Naive thymus-derived CD4-positive, alpha-beta T cell (primary cell): ENCODE results near the gene C11orf68. TPM values are rescaled to one million over a fixed set of nuclear protein-coding genes. Genes with fewer than 3 reads are reported as not detected.

ENCODE experiments used
- ATAC-seq: fragments of 150-1000 bp; cut with Tn5 transposase; 2 replicates; pipeline ENCODE4 v1.10.0; 2021; ENCODE audit warnings: mild to moderate bottlenecking, moderate library complexity
- CTCF ChIA-PET: fragments of 350-600 bp; sonication (Branson Sonifier 250); formaldehyde crosslinking; loops from one replicate; lab custom pipeline; 2021; ENCODE audit warnings: antibody characterized with exemption; lab: Charles Lee
- POLR2A ChIA-PET: fragments of 350-600 bp; sonication (Branson Sonifier 250); formaldehyde crosslinking; loops from one replicate; lab custom pipeline; 2021; ENCODE audit warnings: antibody characterized with exemption, inconsistent platforms; lab: Charles Lee
- DNase-seq, 9 donors: peaks; one replicate each; pipeline versions ENCODE4 v3.0.0 to v3.0.0-alpha.2; 2020 to 2022; ENCODE audit warnings: mixed read lengths in 1 of 9
- H3K27ac ChIP-seq: one replicate; pipeline ENCODE4 v1.7.0; 2013; ENCODE audit warnings: mild to moderate bottlenecking, low read depth, low read length, moderate library complexity
- H3K27me3 ChIP-seq, 2 donors: one replicate each; pipeline ENCODE4 v1.7.0; 2013; ENCODE audit warnings: low read length in 2 of 2, mild to moderate bottlenecking in 2 of 2, moderate library complexity in 2 of 2; ENCODE audit not compliant: control insufficient read depth in 2 of 2, insufficient read depth in 2 of 2
- H3K36me3 ChIP-seq, 3 experiments: 1 replicate in 2 of 3; 2 replicates in 1 of 3; pipeline ENCODE4 v1.7.0; 2013; ENCODE audit warnings: low read length in 3 of 3, mild to moderate bottlenecking in 3 of 3, moderate library complexity in 1 of 3; ENCODE audit not compliant: insufficient read depth in 3 of 3, control insufficient read depth in 2 of 3
- H3K4me1 ChIP-seq, 2 donors: one replicate each; pipeline ENCODE4 v1.7.0; 2013; ENCODE audit warnings: low read length in 2 of 2, mild to moderate bottlenecking in 2 of 2, moderate library complexity in 1 of 2; ENCODE audit not compliant: control insufficient read depth in 2 of 2, insufficient read depth in 2 of 2
- H3K4me3 ChIP-seq: 2 replicates; pipeline ENCODE4 v1.7.0; 2013; ENCODE audit warnings: mild to moderate bottlenecking, low read length
- H3K9me3 ChIP-seq, 3 experiments: 1 replicate in 2 of 3; 2 replicates in 1 of 3; pipeline ENCODE4 v1.7.0; 2013; ENCODE audit warnings: low read length in 3 of 3; ENCODE audit not compliant: control insufficient read depth in 2 of 3
- H3K27ac Mint-ChIP-seq, 9 donors: one replicate each; pipeline ENCODE4 v1.8.0; 2020 to 2022; ENCODE audit warnings: mixed read lengths in 9 of 9, mild to moderate bottlenecking in 8 of 9, moderate library complexity in 5 of 9, inconsistent platforms in 2 of 9
- H3K27me3 Mint-ChIP-seq, 5 donors: one replicate each; pipeline ENCODE4 v1.8.0; 2021 to 2022; ENCODE audit warnings: mixed read lengths in 5 of 5, mild to moderate bottlenecking in 1 of 5
- H3K36me3 Mint-ChIP-seq, 5 donors: one replicate each; pipeline ENCODE4 v1.8.0; 2020 to 2022; ENCODE audit warnings: mixed read lengths in 5 of 5, mild to moderate bottlenecking in 3 of 5, inconsistent platforms in 1 of 5
- H3K4me1 Mint-ChIP-seq, 7 donors: one replicate each; pipeline ENCODE4 v1.8.0; 2020 to 2022; ENCODE audit warnings: mixed read lengths in 7 of 7, mild to moderate bottlenecking in 3 of 7, inconsistent platforms in 1 of 7
- H3K4me3 Mint-ChIP-seq, 10 donors: one replicate each; pipeline ENCODE4 v1.8.0; 2020 to 2022; ENCODE audit warnings: mild to moderate bottlenecking in 10 of 10, mixed read lengths in 10 of 10, moderate library complexity in 6 of 10, inconsistent platforms in 2 of 10
- H3K9me3 Mint-ChIP-seq, 11 donors: one replicate each; pipeline ENCODE4 v1.8.0; 2020 to 2022; ENCODE audit warnings: mixed read lengths in 11 of 11, mild to moderate bottlenecking in 4 of 11, inconsistent platforms in 1 of 11, moderate library complexity in 1 of 11
- intact Hi-C, 2 donors: fragments of 100-400 bp; cut with micrococcal nuclease; formaldehyde crosslinking; loops; one replicate each; pipeline ENCODE4 v1.15.1; 2023
- polyA plus RNA-seq, 2 donors: library from polyadenylated mRNA; unstranded; fragments of 300-500 nt; fragmentation: Illumina TruSeq; gene quantifications; one replicate each; pipeline ENCODE4 v1.2.3, GENCODE V29; 2021
- total RNA-seq, 6 experiments: library from RNA in 5 of 6; stranded (reverse) in 5 of 6; gene quantifications; 1 replicate in 5 of 6; 2 replicates in 1 of 6; pipeline ENCODE4 v1.2.3 and lab custom pipeline; 2021 to 2026

Gene C11orf68
- total and polyA plus RNA-seq, 7 experiments from 2014 or later = 18.5 to 104 (median 58.8) TPM

GRCh38 chr11:65899356-65900124 lies 19.3 kb downstream of the C11orf68 start:
- Mint-ChIP-seq H3K27ac (peak overlapping the region in 2 of 9 donors; percentile 63 to 65), H3K27me3 (peaks cover 0 to 11% (median 3%) of the 10 kb centered on the region in 5 donors), H3K4me1 (peaks cover 7 to 45% (median 12%) of the 10 kb centered on the region in 7 donors), H3K9me3 (no peaks in the 10 kb centered on the region), H3K36me3 (no peaks in the 10 kb centered on the region), H3K4me3 (peak overlapping the region in 9 of 10 donors; percentile 20 to 81 (median 62))
- Histone ChIP-seq H3K36me3 (no peaks in the 10 kb centered on the region), H3K27ac (peak overlapping the region; percentile 47), H3K9me3 (no peaks in the 10 kb centered on the region), H3K27me3 (peaks cover 0 to 6% of the 10 kb centered on the region in 2 donors), H3K4me3 (peak overlapping the region; percentile 51), H3K4me1 (peaks cover 17 to 19% of the 10 kb centered on the region in 2 donors)
- ChIA-PET CTCF (interaction anchor here (1.1 to 1.8 kb wide), 2 partner anchors 9 to 12 kb away, joined by 3 to 7 read pairs; partner anchors contain the start of gene CCDC85B), POLR2A (interaction anchor here (1.4 to 6.5 kb wide), 4 partner anchors 9 to 29 kb away, joined by 3 to 108 read pairs (median 14); partner anchors contain the start of genes CCDC85B and FIBP)
- intact Hi-C loops = loop anchor here (1.0 to 10.0 kb wide), 6 partner anchors 9 to 155 kb away; partner anchors contain the start of genes C11orf68 (in 2 of the 2), CCDC85B (in 2 of the 2), DRAP1 (in 2 of the 2) and SART1 (in 1 of the 2)
- DNase-seq (peak in 2 of 9 donors; percentile 52 to 81), ATAC-seq (no peak)

- H3K27ac ChIP-seq = peak overlapping the region; percentile 1
- peak overlapping the region in 6 of 9 donors; percentile 24 to 75 (median 72) for H3K27ac Mint-ChIP-seq
These were observed 20.1 kb downstream of the C11orf68 start for GRCh38 chr11:65898656-65899355.

GRCh38 chr11:65897020-65897471 lies 21.8 kb downstream of the C11orf68 start:
- Histone ChIP-seq H3K27ac (no peak overlapping the region), H3K27me3 (peaks cover 0 to 6% of the 10 kb centered on the region in 2 donors), H3K36me3 (no peaks in the 10 kb centered on the region), H3K4me3 (no peak overlapping the region), H3K4me1 (peaks cover 39 to 43% of the 10 kb centered on the region in 2 donors), H3K9me3 (no peaks in the 10 kb centered on the region)
- DNase-seq (no peak), ATAC-seq (no peak)
- peak overlapping the region in 1 of 9 donors; percentile 29 for H3K27ac Mint-ChIP-seq
- peaks cover 0 to 4% (median 0%) of the 10 kb centered on the region in 5 donors for H3K27me3 Mint-ChIP-seq
- intact Hi-C loops = no loop called here
- ChIA-PET CTCF (interaction anchor here (5.0 kb wide), 1 partner anchor 12 kb away, joined by 36 read pairs; no protein-coding TSS in a partner anchor), POLR2A (interaction anchor here (0.6 to 5.0 kb wide), 5 partner anchors 21 to 227 kb away, joined by 3 to 21 read pairs (median 3); partner anchors contain the start of gene CFL1)
- H3K9me3 Mint-ChIP-seq = no peaks in the 10 kb centered on the region
- H3K4me1 Mint-ChIP-seq = peaks cover 15 to 62% (median 35%) of the 10 kb centered on the region in 7 donors
- no peaks in the 10 kb centered on the region for H3K36me3 Mint-ChIP-seq
- H3K4me3 Mint-ChIP-seq = peak overlapping the region in 1 of 10 donors; percentile 36

More at GRCh38 chr11:65898656-65899355, 20.1 kb downstream of the C11orf68 start:
- CTCF ChIA-PET = interaction anchor here (0.8 to 1.3 kb wide), 4 partner anchors 9 to 60 kb away, joined by 3 to 5 read pairs (median 3); partner anchors contain the start of gene CCDC85B
- peak overlapping the region; percentile 62 to 83 (median 73) for H3K4me3 Mint-ChIP-seq
- Histone ChIP-seq H3K4me1 (peaks cover 23 to 26% of the 10 kb centered on the region in 2 donors), H3K4me3 (no peak overlapping the region), H3K36me3 (no peaks in the 10 kb centered on the region), H3K9me3 (no peaks in the 10 kb centered on the region), H3K27me3 (peaks cover 0 to 6% of the 10 kb centered on the region in 2 donors)
- intact Hi-C loops = no loop called here
- POLR2A ChIA-PET = interaction anchor here (1.4 to 6.5 kb wide), 4 partner anchors 8 to 29 kb away, joined by 3 to 108 read pairs (median 14); partner anchors contain the start of genes CCDC85B and FIBP
- no peak for ATAC-seq
- peaks cover 7 to 51% (median 20%) of the 10 kb centered on the region in 7 donors for H3K4me1 Mint-ChIP-seq
- no peaks in the 10 kb centered on the region for H3K9me3 Mint-ChIP-seq
- H3K27me3 Mint-ChIP-seq = peaks cover 0 to 10% (median 3%) of the 10 kb centered on the region in 5 donors
- DNase-seq = no peak
- H3K36me3 Mint-ChIP-seq = no peaks in the 10 kb centered on the region

- ChIA-PET POLR2A (interaction anchor here (0.6 to 5.0 kb wide), 8 partner anchors 11 to 227 kb away, joined by 3 to 21 read pairs (median 3); partner anchors contain the start of genes CFL1 and SART1), CTCF (interaction anchor here (0.6 to 5.0 kb wide), 2 partner anchors 11 to 375 kb away, joined by 4 to 36 read pairs; no protein-coding TSS in a partner anchor)
- no peaks in the 10 kb centered on the region for H3K36me3 ChIP-seq
- ATAC-seq (no peak), DNase-seq (no peak)
- intact Hi-C loops = no loop called here
- H3K27ac Mint-ChIP-seq = peak overlapping the region in 5 of 9 donors; percentile 6 to 67 (median 19)
- H3K4me3 ChIP-seq = no peak overlapping the region
- no peaks in the 10 kb centered on the region for H3K36me3 Mint-ChIP-seq
- peaks cover 0 to 3% (median 0%) of the 10 kb centered on the region in 5 donors for H3K27me3 Mint-ChIP-seq
- H3K27me3 ChIP-seq = peaks cover 0 to 6% of the 10 kb centered on the region in 2 donors
- peak overlapping the region in 2 of 10 donors; percentile 3 to 15 for H3K4me3 Mint-ChIP-seq
- H3K4me1 Mint-ChIP-seq = peaks cover 17 to 62% (median 38%) of the 10 kb centered on the region in 7 donors
- no peaks in the 10 kb centered on the region for H3K9me3 ChIP-seq
- H3K27ac ChIP-seq = no peak overlapping the region
- no peaks in the 10 kb centered on the region for H3K9me3 Mint-ChIP-seq
- peaks cover 43 to 48% of the 10 kb centered on the region in 2 donors for H3K4me1 ChIP-seq
These were observed 22.5 kb downstream of the C11orf68 start for GRCh38 chr11:65896034-65896999.

- no peak for DNase-seq
- Histone ChIP-seq H3K4me3 (no peak overlapping the region), H3K4me1 (peaks cover 39 to 43% of the 10 kb centered on the region in 2 donors), H3K27me3 (peaks cover 0 to 6% of the 10 kb centered on the region in 2 donors), H3K27ac (no peak overlapping the region), H3K36me3 (no peaks in the 10 kb centered on the region), H3K9me3 (no peaks in the 10 kb centered on the region)
- Mint-ChIP-seq H3K4me1 (peaks cover 17 to 58% (median 34%) of the 10 kb centered on the region in 7 donors), H3K27ac (peak overlapping the region; percentile 6 to 77 (median 47)), H3K27me3 (peaks cover 0 to 3% (median 0%) of the 10 kb centered on the region in 5 donors), H3K4me3 (peak overlapping the region in 5 of 10 donors; percentile 3 to 39 (median 19)), H3K9me3 (no peaks in the 10 kb centered on the region), H3K36me3 (no peaks in the 10 kb centered on the region)
- ATAC-seq = no peak
- intact Hi-C loops = no loop called here
- ChIA-PET POLR2A (interaction anchor here (0.7 to 5.0 kb wide), 5 partner anchors 12 to 66 kb away, joined by 3 to 21 read pairs (median 3); partner anchors contain the start of gene SART1), CTCF (interaction anchor here (0.6 to 5.0 kb wide), 2 partner anchors 10 to 376 kb away, joined by 4 to 36 read pairs; no protein-coding TSS in a partner anchor)
These were observed 23.3 kb downstream of the C11orf68 start for GRCh38 chr11:65895482-65895981.
